ENCODE results near the gene EIF4G3.

DNA sequence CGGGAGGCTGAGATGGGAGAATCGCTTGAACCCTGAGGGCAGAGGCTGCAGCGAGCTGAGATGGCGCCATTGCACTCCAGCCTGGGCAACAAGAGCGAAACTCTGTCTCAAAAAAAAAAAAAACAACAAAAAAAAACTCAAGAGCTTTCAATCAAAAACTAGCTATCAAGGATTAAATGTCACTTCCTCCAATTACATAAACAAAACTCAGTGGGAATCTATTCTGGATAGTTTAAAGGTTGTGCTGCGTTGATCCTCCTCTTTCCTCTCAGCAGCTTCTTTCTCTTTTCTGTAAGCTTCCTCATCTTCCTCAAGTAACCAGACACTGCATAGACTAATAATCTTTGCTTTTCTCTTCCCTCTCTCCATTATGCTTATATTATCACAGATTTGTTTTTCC lies 20.7 kb downstream of the EIF4G3 start:
- TF ChIP-seq CTCF (IDR thresholded peaks at IDR 0.05) = no peak
- TF ChIP-seq EZH2 (IDR thresholded peaks at IDR 0.05; ENCODE audit: borderline replicate concordance, insufficient read depth, low read depth, low read length, poor library complexity, severe bottlenecking) = no peak
